Pancreas (tissue), 10 donors: ENCODE data around the gene ALAD. TPM values are rescaled to one million over a fixed set of nuclear protein-coding genes. Genes with fewer than 3 reads are reported as not detected.
"Not testable (repeated sequence)": the region's sequence is repeated elsewhere in the genome, so short reads cannot be mapped to it uniquely, and the experiment has no call there.

Source experiments
- ATAC-seq, 4 donors: fragments of 200-7000 bp; cut with Tn5 transposase; one replicate each; pipeline versions ENCODE4 v1.8.0 to v1.9.1; 2020; ENCODE audit warnings: mild to moderate bottlenecking in 4 of 4, moderate library complexity in 4 of 4
- DNase-seq, 6 donors: peaks; one replicate each; pipeline ENCODE4 v3.0.0-alpha.2; 2020
- FAIRE-seq: peaks from 2 replicates; lab custom pipeline; 2012; peaks lifted over from hg19 to GRCh38; lab: Jason Lieb, UNC
- H3K27ac ChIP-seq, 4 donors: fragments of 200-600 bp; sonication (generic); 1 replicate in 3 of 4; 2 replicates in 1 of 4; pipeline versions ENCODE4 v1.5.0 to v1.8.0; 2020
- H3K27me3 ChIP-seq, 4 donors: fragments of 200-600 bp; one replicate each; pipeline ENCODE4 v1.8.0; 2021
- H3K36me3 ChIP-seq, 3 donors: fragments of 200-600 bp; sonication (generic) in 1 of 3; one replicate each; pipeline versions ENCODE4 v1.5.0 to v1.8.0; 2020 to 2021
- H3K4me1 ChIP-seq, 3 donors: fragments of 200-600 bp; one replicate each; pipeline ENCODE4 v1.8.0; 2021
- H3K4me3 ChIP-seq, 4 donors: fragments of 200-600 bp; sonication (generic) in 2 of 4; one replicate each; pipeline versions ENCODE4 v1.5.0 to v1.8.0; 2020 to 2021
- H3K9me3 ChIP-seq, 4 donors: fragments of 200-600 bp; one replicate each; pipeline ENCODE4 v1.8.0; 2021
- WGBS, 2 donors: extraction: QIAGEN DNeasy Blood & Tissue Kit; methylation state at CpG; one replicate each; pipeline ENCODE4 v1.1.7; 2013; 5-methylcytosine and 5-hydroxymethylcytosine counted together
- intact Hi-C, 3 donors: fragments of 100-400 bp; cut with DNase I; formaldehyde crosslinking; loops; one replicate each; pipeline versions ENCODE4 v1.11.1 to v1.14.2; 2022
- polyA plus RNA-seq, 2 donors: library from polyadenylated mRNA; stranded (reverse); fragments of 200-250 nt; gene quantifications; one replicate each; pipeline ENCODE4 v1.2.3, GENCODE V29; 2013
- total RNA-seq, 6 donors: library from RNA; stranded (reverse); fragmentation: NEBNext Ultra II Directional in 4 of 6; extraction: Animal tissue kit (Norgen Biotek cat#: 25700) in 4 of 6; gene quantifications; one replicate each; pipeline versions ENCODE4 v1.2.1 to v1.2.4, GENCODE V29; 2021 to 2023
- TF ChIP-seq, protein P1 (sequence below), 4 donors: fragments of 200-600 bp; sonication (generic) in 3 of 4; IDR thresholded peaks; one replicate each; pipeline versions ENCODE4 v1.5.0 to v1.8.0; 2021; ENCODE audit warnings: antibody characterized with exemption in 4 of 4
- donor health status: healthy with polysubstance abuse.
- donor health status: DM: no; HTN: no; CAD: no; lungs with moderate emphysema.
- donor health status: DM: no; HTN: no; CAD: no.
- donor health status: control.
- donor health status: control.
- donor health status: Bipolar disorder and iron deficiency.
- donor health status: DM: yes; HTN: yes; CAD: no.
- donor health status: DM: no; HTN: no; CAD: no.
- donor health status: DM: no; HTN: no; CAD: no.
- donor health status: DM: yes; HTN: yes; CAD: no.

The ALAD gene
- total and polyA plus RNA-seq, 8 donors: 35.7 to 60.3 (median 44.9) TPM

DNA sequence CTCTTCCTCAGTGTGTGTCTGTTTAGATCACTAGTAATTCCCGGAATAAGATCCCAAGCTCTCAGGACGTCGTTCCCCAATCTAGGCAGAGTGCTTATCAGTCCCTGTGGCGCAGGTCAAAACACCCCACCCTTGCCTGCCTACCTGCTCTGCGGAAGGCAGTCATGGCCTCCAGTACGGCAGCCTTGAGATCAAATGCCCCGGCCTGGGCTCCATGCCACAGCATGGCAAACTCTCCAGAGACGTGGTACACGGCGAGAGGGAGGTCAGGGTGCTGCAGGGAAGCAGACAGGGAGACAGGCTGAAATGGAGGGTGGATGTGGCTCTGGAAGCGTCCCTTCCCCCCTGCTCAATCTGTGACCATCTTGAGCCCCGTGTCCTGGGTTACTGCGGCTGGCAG, 12.3 kb downstream of the ALAD start:
- intact Hi-C loops: no loop called here
- peak; percentile 79 to 93 (median 86) for DNase-seq
- TF ChIP-seq, protein P1, sequence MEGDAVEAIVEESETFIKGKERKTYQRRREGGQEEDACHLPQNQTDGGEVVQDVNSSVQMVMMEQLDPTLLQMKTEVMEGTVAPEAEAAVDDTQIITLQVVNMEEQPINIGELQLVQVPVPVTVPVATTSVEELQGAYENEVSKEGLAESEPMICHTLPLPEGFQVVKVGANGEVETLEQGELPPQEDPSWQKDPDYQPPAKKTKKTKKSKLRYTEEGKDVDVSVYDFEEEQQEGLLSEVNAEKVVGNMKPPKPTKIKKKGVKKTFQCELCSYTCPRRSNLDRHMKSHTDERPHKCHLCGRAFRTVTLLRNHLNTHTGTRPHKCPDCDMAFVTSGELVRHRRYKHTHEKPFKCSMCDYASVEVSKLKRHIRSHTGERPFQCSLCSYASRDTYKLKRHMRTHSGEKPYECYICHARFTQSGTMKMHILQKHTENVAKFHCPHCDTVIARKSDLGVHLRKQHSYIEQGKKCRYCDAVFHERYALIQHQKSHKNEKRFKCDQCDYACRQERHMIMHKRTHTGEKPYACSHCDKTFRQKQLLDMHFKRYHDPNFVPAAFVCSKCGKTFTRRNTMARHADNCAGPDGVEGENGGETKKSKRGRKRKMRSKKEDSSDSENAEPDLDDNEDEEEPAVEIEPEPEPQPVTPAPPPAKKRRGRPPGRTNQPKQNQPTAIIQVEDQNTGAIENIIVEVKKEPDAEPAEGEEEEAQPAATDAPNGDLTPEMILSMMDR (IDR thresholded peaks at IDR 0.05): no peak
- WGBS, 2 donors: 17 to 24% methylated on average over 13 of the region's 13 CpGs
- peak overlapping the region; percentile 68 to 80 (median 75) for H3K27ac ChIP-seq
- peaks cover 32 to 38% (median 36%) of the 10 kb centered on the region in 3 donors for H3K4me1 ChIP-seq
- peaks cover 0 to 32% (median 11%) of the 10 kb centered on the region in 3 donors for H3K36me3 ChIP-seq
- ATAC-seq: peak; percentile 78 to 88 (median 86)
- no peak for FAIRE-seq
- no peaks in the 10 kb centered on the region for H3K9me3 ChIP-seq
- H3K27me3 ChIP-seq: no peaks in the 10 kb centered on the region
- no peak overlapping the region for H3K4me3 ChIP-seq

DNA sequence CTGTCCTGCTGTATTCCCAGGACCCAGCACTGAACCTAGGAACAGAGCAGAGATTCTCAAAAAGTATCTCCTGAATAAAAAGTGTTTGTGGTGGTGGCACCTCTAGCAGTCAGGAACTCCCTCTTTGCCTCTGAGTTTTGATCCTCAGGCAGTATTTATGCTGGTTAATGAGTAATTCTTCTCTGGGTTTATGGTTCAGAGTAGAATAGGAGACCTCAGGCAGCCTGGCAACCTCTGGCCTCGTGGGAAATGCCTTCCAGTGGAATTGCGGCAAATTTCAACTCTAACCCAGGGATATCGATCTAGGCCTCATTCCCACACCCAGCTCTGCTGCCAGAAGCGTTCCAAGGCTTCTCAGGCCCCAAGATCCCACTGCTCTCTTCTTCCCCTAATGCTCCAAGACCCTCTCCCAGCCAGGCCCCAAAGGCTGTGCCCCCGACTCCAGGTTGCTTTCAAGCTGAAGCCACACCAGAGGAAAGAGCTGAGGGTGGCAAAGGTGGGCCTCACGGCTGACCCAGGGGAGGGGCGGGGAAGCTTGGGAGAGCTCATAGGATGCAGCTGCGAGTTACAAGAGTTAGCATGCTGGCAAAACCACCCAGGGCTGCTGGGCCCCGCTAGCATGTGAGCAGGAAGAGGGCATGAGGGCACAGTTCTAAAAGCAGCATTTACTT, 13.4 kb downstream of the ALAD start:
- 16 to 17% methylated on average over 9 of the region's 9 CpGs for WGBS, 2 donors
- Histone ChIP-seq H3K27ac (peak overlapping the region; percentile 68 to 80 (median 75)), H3K4me1 (peaks cover 41 to 44% (median 43%) of the 10 kb centered on the region in 3 donors), H3K27me3 (no peaks in the 10 kb centered on the region), H3K36me3 (peaks cover 0 to 32% (median 11%) of the 10 kb centered on the region in 3 donors), H3K9me3 (no peaks in the 10 kb centered on the region), H3K4me3 (no peak overlapping the region)
- peak; percentile 79 to 86 (median 84) for ATAC-seq
- no peak for FAIRE-seq
- intact Hi-C loops: no loop called here
- DNase-seq: peak in 5 of 6 donors; percentile 70 to 81 (median 76)
- TF ChIP-seq, protein P1 (IDR thresholded peaks at IDR 0.05): no peak

DNA sequence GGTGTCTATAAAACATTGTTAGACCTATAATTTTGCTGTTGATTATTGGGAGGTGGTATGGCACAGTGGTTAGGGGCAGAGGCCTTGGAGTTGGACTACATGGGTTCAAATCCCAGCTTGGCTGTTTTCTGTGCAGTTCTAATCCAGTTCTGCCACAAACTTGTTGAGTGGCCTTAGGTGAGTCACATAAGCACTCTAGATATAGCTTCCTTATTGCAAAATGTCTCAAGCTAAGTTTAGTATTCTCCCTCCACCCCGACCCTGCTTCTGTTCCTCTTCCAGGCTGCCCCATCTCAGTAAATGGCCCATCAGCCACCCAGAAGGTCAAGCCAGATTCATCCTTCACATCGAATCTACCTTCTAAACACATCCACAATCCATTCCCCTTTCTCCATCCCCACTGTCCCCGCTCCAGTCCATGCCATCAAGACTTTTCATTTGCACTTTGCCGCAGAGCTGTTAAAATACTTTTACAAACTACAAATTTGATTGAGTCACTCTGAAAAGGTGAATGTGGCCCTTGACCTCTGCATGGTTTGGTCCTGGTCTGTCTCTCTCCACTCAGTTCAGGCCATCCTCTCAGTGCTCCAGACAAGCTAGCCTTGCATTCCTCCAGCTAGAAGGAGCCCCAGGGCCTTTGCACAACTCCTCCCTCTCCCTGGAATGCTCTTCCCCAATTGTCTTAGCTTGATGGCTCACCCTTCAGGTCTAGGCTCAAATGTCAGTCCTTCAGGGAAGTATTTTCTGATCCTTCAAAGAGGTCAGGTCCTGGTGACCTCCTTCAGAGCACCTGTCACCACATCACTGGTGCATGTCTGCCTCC, 14.3 kb downstream of the ALAD start:
- H3K27ac ChIP-seq: peak overlapping the region; percentile 68 to 80 (median 75)

DNA sequence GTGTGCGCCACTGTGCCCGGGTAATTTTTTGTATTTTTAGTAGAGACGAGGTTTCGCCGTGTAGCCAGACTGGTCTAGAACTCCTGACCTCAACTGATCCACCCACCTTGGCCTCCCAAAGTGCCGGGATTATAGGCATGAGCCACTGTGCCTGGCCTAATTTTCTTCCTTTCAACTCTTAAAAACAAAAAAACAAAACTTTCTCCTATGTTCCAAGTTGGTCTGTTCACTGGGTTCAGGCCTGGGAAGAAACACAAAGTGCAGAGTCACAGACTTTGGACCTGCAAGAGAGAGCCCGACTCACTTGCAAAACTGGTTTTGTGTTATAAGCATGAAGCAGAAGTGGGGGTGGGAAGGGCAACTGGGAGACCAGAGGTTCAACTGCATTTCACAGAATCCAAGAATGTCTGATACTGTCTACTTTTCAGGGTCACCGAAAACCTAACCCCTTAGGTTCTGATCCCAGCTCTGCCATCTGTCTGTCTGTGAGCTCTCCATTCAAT, 19.1 kb downstream of the ALAD start:
- H3K27ac ChIP-seq: peak overlapping the region; percentile 68 to 95 (median 78)
- peaks cover 48 to 63% (median 58%) of the 10 kb centered on the region in 3 donors for H3K4me1 ChIP-seq
- H3K9me3 ChIP-seq: no peaks in the 10 kb centered on the region
- ATAC-seq (peak; percentile 84 to 90 (median 88)), DNase-seq (peak in 4 of 6 donors; percentile 61 to 88 (median 84)), FAIRE-seq (no peak)
- no peaks in the 10 kb centered on the region for H3K27me3 ChIP-seq
- 16 to 18% methylated on average over 8 of the region's 8 CpGs for WGBS, 2 donors
- H3K36me3 ChIP-seq: no peaks in the 10 kb centered on the region
- H3K4me3 ChIP-seq: no peak overlapping the region
- intact Hi-C loops: no loop called here
- TF ChIP-seq, protein P1 (IDR thresholded peaks at IDR 0.05): no peak

More for the DNA sequence above, 14.3 kb downstream of the ALAD start:
- DNase-seq: peak in 1 of 6 donors; percentile 15
- H3K4me3 ChIP-seq: no peak overlapping the region
- peaks cover 0 to 24% (median 11%) of the 10 kb centered on the region in 3 donors for H3K36me3 ChIP-seq
- WGBS, 2 donors: 88 to 89% methylated on average over 4 of the region's 4 CpGs
- intact Hi-C loops: no loop called here
- H3K27me3 ChIP-seq: no peaks in the 10 kb centered on the region
- TF ChIP-seq, protein P1 (IDR thresholded peaks at IDR 0.05): no peak
- peaks cover 47 to 52% (median 51%) of the 10 kb centered on the region in 3 donors for H3K4me1 ChIP-seq
- no peak for FAIRE-seq
- H3K9me3 ChIP-seq: no peaks in the 10 kb centered on the region
- no peak for ATAC-seq

DNA sequence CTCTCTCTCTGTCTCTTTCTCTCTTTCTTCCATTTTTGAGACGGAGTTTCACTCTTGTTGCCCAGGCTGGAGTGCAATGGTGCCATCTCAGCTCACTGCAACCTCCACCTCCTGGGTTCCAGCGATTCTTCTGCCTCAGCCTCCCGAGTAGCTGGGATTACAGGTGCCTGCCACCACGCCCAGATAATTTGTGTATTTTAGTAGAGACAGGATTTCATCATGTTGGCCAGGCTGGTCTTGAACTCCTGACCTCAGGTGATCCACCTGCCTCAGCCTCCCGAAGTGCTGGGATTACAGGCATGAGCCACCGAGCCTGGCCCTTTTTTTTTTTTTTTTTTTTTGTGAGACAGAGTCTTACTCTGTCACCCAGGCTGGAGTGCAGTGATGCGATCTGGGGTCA, 19.6 kb downstream of the ALAD start:
- ATAC-seq: peak in 1 of 4 donors; percentile 0
- H3K9me3 ChIP-seq, H3K27me3 ChIP-seq, DNase-seq, H3K4me3 ChIP-seq, intact Hi-C loops, FAIRE-seq, H3K36me3 ChIP-seq: not testable (repeated sequence)
- 31 to 34% methylated on average over 7 of the region's 7 CpGs for WGBS, 2 donors
- Histone ChIP-seq H3K27ac (peak overlapping the region; percentile 68 to 95 (median 78)), H3K4me1 (peaks cover 43 to 58% (median 53%) of the 10 kb centered on the region in 3 donors)
